Inferior parietal cortex (tissue), 1 donor: ENCODE data around the gene NTM.

Experiments
- DNase-seq: peaks from one replicate; pipeline ENCODE4 v3.0.0-alpha.2; 2016; ENCODE audit errors: extremely low spot score

NTM gene

DNA sequence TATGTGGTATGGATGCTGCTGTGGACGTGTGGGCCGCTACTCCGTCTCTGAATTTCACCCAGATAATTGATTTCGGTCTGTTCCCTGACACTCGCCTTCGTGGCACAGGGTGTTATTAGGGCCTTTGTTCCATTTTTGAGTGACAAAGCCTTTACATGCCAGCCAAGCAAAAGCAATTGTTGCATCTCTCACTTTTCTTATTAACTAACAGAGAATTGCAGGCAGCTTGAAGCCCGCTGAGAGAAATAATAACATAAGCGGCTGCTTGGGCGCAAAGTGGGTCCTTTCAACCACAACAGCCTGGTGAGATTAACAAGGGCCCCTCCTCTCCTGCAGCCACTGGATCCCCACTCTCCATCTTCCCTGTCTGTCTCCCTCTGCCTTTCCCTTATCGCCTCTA is 449.4 kb downstream of the NTM start:
- DNase-seq: no peak

DNA sequence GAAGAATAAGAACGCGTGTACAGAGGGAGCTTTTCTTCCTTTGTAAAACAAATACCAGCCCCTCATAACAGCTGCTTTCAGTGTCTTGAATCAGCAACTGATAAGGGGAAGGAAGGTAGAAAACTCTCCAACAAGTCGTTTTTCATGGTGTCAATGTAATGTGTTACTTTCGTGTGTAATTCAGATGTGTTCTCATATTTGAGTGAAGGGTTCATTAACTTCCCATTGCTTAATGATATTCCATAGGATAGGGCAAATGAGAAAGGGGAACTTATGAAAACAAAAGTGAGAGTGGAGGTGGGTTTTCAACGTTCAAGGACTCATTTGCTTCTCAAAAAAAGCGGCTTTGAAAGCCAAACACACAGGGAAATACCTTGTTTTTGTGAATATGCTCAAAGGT is 452.1 kb downstream of the NTM start:
- no peak for DNase-seq

DNA sequence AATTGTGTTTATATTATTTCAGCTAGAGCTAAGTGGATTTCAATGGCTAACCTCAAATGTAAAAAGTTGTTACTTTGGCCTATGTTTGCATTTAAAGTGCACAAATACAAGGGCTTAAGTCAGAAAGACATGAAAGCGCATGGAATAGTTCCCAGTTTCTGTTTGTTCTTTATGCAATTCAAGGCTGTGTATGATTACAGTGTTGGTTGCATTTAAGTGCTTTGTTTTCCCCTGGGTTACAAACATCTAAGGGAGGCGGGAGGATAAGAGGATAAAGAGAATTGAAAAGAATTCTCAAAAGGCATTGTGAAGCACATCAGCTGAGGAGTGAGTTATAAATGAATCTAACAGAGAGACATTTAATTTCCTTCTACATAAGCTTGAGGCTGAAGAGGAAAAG is 453.4 kb downstream of the NTM start:
- DNase-seq: no peak

DNA sequence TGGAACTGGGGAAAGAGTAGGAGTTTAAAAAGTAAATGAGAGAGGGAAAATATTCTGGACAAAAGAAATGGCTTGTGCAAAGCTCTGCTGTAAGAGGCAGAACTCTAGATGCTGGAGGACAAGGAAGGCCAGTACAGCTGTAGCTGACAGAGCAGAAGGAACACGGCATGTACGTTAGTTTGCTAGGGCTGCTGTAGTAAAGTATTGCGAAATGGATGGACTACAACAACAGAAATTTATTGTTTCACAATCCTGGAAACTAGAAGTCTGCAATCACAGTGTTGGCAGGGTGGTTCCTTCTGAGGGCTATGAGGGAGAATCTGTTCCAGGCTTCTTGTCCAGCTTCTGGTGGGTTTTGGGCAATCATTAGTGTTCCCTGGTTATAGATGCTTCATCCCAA is 454.4 kb downstream of the NTM start:
- DNase-seq: no peak

DNA sequence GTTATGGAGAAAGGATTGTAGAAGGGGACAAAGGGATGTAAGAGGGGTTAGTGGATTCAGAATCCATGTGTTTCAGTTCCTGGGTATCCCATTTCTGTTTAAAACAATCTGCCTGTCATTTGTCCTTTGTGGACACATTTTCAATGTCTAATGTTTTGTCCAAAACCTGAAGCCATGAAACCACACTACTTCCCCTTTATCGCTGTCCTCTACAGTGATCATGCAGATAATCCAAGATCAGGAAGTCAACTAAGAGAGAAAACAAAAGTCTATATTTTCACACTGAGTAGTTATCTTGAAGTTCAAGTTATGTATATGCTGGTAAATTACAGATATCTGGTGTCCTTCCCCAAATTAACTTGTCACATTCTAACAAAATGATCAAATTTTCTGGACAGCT is 457.0 kb downstream of the NTM start:
- no peak for DNase-seq

DNA sequence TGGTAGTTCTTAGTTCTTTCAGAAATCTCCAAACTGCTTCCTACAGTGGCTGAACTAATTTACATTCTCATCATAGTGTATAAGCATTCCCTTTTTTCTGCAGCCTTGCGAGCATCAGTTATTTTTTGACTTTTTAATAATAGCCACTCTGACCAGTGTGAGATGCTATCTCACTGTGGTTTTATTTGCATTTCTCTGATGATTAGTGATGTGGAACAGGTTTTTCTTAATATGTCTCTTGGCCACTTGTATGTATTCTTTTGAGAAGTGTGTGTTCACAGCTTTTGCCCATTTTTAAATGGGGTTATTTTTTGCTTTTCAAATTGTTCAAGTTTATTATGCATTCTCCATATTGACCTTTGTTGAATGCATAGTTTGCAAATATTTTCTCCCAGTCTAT is 459.3 kb downstream of the NTM start:
- no peak for DNase-seq

DNA sequence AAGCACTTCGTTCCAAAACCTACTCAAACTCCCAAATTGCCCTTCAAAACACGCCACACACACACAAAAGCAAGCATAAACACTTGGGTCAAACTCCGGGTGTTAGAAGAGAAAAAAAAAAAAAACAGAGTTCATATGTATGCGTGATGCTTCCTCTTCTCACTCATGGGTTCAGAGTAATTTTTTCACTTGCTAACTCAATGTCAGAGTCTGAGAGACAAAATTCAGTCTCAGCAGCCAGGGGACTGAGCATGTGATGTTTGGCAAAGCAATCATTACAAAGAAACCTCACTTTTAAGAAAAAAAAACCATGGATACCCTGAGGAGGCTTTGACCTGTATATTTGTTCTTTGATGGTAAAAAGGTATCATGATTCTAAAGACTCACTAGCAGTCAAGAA is 461.7 kb downstream of the NTM start:
- DNase-seq: no peak

DNA sequence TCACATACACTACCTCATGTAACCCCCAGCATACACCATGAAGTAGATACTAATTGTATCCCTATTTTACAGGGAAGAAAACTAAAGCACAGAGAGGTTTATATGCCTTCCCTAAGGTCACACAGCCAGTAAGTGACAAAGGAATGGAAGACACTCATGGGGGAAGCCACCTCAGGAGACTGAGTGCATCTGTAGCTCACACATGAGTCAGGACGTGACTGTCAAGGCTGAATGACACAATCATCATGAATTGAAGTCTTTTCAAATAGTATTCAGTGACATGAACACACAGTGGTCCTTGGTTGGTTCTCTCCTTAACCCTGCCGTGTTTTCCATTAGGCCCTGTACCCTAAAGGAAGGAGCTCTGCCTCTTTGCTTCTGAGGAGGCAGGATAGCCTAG is 463.0 kb downstream of the NTM start:
- no peak for DNase-seq

DNA sequence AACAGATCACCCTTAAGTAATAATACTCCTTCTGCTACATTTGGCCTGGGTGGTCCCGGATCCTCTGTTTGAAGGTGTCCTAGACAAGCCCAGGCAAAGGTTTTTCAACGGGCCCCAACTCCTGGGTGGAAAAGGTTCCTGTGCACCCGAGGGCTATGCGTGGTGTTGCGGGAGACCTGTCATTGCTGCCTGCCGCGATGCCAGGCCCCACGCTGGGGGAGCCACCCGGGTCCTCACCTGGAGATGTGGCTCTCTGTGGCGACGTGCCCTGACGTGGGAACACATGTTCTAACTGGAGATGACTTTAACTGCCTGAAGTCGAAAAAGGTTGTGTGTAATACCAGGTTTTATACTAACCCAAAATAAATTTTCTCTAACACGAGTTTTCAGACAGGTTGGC is 467.1 kb downstream of the NTM start:
- no peak for DNase-seq

DNA sequence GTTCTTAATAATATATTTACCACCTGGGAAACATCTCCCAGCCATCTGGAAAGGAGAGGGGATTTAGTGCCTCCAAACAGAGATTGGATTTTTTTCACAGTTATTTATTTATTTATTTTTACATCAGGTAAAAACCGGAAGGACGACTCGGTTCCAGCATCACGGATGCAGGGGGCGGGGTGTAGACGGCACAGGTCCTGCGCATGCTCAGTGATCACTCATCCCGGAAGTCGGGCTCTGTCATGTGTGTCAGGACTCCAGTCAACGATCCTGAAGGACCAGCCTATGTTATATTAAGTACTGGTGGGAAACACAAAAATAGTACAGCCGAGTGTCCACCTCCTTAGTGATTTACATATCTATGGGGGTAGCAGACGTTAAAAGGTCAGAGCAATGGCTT is 467.6 kb downstream of the NTM start:
- DNase-seq: no peak

DNA sequence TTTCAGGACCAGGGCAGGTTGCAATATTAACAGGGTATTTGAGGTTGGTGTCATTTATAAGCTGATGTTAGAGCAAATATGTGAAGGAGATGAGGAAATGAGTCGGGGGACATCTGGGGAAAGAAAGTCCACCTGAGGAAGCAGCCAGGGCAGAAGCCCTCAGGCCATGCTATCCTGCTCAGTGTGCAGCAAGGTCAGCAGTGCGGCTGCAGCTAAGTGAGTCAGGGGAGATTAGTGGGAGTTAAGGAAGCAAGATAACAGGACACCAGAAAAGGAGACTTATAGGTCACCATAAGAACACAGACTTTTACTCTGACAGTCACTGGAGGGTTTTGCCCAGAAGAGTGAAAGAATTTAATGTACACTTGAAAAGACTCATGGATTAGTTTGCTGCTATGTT is 468.9 kb downstream of the NTM start:
- DNase-seq: no peak

DNA sequence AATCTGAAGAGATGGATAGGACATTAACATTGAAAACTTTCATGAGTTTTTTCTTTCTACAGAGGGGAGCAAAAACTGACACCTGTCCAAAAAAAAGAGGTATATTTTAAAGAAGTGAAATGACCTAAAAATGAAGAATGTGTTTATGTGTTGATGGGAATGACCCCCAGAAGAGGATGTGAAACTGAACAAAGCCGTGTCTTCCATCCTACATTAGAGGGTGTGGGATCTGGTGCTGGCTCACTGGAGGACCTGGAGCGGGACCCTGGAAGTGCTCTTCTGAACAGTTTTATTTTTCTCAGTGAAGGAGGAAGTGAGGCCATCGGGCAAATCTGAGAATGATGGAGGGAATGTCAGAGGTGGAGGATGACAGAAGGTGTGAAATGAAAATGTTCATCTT is 470.1 kb downstream of the NTM start:
- DNase-seq: no peak

DNA sequence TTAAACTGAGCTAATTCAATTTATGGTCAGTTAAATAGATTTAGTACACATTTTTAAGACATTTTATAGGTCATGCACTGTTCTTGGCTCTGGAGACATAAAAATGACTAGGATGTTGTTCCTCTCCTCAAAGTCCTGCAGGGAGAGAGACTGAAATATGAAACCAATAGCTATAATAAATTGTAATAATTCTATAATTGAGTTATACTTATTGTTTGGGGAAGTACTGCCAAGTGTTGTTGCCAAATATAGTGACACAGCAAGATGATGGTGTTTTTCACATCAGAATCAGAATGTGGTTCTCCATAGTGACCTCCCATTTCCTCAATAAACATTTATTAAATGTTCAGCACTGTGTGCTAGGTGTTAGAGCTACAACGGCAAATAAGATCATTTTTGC is 470.6 kb downstream of the NTM start:
- DNase-seq: no peak

DNA sequence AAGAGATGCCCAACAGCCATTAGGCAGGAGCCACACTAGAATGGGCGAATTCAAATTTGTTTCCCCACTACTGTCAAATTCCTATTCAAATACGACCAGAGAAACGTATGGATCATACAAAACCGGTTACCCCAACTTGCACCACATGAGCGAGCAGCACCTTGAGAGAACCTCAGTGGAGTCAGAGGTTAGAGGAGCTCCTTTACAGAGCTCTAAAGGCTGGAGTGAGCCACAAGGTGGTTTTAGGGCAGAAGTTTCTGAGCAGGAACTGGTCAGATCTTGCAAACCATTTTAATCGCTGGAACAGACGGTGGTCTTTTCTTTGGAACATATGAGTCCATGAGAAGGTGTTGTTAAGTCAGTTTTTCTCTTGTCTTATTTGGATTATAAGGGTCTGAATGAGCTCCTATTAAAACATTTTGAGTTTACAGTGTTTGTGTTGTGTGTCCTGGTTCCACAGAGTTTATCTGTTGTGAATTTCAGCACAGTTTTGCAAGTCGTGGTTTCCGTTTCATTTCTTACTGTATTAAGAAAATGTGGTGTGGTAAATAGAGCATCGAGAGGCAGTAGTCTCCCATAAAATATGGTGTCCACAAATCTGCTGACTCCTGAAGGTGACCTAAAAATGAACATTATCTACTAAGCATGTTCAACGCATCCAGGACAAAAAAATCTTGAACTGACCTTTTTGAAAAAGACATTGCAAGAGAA is 471.7 kb downstream of the NTM start:
- no peak for DNase-seq

DNA sequence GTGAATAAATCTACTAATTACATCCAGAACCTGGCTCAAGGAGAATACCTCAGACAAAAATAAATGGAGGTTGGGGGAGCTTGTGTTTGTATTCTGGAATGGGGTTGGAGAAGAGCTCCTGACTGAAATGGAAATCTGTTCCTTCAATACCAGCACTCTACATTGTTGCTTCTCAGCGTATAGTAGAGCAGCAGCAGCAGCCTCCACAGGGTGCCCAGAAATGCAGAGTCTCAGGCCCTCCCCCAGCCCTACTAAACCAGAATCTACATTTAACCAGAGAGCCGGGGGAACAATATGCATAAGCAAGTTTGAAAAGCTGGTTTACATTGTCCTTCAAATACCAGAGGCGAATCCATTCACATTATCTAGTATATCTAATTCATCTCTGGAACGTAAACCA is 474.8 kb downstream of the NTM start:
- DNase-seq: no peak

DNA sequence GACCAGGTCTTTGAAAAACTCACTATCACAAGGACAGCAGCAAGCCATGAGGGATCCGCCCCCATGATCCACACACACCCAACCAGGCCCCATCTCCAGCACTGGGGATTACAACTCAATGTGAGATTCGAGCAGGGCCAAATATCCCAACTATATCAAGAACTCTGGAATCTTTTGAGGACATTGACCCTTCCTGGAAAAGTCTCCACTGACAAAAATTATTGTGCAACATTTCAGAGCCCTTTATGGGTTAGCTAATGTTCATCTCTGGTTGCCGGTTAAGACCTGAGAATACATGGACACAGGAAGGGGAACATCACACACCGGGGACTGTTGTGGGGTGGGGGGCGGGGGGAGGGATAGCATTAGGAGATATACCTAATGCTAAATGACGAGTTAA is 479.1 kb downstream of the NTM start:
- DNase-seq: no peak

DNA sequence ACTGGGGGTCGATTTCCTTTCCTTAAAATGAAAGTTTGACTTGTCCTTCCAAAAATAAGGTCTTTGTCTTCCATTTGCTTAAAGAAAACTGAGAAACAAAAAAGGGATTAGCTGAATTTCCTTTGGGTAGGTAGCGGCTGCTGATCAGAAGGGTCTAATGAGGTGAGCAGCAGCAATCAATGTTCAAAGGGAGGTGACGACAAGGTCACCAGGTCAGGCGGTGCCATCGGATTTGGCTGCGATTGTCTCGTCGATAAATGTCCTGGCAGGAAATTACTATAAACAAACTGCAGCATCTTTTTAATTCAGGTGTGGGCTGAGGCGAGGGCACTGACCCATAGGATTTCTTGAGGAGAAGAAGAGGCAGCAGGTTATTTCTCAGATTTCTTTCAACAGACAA is 480.1 kb downstream of the NTM start:
- DNase-seq: no peak

DNA sequence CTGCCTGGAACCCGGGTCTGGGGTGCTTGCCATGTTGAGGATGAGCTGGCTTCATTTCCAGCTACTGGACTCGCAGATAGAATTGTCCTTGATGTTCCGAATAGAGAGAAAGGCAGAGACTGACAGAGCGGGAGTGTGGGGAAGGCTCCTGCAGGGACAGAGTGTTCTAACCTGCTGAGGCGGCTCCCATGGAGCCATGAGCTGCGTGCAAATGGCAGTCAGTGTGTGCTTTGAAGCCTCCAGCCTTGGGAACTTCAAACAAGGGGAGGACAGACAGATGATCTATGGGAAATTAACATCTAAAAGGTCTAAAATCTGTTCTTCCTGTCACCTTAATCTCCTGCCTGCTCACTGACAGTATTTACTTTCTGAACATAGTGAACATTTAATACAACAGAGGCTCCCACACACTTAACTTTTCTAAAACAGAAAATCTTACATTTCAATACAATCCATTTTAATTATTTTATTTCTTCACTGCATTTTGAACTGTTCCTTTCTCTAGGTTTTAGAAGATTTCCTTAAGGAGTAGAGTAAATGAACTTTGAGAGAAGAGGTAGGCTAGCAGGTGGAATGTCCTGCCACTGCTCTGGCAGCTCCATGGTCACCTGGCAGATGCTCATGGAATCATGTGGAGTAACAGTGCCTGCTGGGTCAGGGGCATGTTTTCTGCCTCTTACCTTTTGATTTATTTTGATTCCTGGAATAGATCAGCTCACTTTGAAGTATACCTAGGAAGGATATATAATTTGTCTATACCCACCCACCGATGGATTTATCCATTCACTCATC is 481.7 kb downstream of the NTM start:
- DNase-seq: no peak

DNA sequence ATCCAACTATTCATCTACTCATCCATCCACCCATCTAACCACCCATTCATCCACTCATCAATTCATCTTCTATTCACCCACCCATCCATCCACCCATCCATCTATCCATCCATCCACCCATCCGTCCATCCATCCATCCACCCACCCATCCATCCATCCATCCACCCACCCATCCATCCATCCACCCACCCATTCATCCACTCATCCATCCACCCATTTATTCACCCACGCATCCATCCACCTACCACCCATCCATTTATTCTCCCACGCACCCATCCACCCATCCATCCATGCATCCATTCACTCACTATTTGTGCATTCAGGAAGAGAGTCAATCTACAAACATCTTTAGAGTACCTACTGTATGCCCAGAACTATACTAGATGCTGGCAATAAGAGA is 482.3 kb downstream of the NTM start:
- DNase-seq: no peak

DNA sequence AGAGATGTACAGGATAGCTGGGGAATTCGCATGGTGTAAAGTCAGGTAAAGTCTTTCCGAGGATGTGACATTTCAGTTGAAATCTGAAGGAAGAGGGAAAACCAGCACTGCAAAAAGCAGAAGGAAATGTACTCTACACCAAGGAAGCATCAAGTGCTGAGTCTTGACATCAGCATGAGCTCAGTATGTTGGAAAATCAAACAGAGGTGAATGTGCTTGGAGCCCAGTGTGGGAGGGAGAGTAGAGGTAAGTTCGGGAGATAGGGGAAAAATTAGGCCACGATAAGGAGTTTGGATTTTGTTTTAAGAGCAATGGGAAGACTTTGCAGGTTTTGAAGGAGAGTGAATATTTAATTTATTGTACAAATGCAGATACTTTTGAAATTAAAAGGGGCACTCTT is 484.0 kb downstream of the NTM start:
- no peak for DNase-seq

DNA sequence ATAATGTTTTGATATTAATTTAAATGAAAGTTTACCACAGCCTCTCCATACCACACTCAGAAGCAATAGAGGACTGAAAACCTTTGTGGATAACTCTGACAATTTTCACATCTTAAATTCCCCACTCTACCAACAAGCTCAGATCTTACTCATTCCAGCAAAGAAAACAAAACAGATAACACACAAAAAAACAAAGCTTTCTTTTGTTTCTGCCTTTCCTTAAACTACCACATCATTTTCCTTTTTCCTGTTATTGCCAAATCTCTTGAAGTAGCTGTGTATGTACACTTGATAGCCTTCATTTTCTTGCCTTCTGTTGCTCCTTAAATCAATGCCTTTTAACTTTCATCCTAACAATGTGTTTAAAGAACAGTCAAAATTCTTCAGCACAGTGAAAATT is 484.9 kb downstream of the NTM start:
- DNase-seq: no peak

DNA sequence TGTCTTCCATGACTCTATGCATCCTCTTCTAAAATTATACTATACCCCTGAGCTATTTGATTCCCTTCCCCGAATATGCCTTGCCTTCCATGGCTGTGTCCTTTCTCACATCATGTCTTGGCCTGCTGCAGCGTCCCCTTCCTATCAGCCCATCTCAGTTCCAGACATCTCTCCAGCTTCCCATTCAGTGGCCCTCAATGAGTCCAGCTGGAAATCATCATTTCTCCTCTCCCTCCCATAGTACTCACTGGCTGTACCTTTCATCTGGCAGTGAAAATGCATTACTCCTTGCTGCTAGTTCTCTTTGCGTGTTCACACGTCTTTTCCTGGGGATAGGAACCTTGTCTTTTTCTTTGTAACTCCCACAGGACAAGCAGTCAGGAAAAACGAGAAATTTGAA is 486.8 kb downstream of the NTM start:
- no peak for DNase-seq

DNA sequence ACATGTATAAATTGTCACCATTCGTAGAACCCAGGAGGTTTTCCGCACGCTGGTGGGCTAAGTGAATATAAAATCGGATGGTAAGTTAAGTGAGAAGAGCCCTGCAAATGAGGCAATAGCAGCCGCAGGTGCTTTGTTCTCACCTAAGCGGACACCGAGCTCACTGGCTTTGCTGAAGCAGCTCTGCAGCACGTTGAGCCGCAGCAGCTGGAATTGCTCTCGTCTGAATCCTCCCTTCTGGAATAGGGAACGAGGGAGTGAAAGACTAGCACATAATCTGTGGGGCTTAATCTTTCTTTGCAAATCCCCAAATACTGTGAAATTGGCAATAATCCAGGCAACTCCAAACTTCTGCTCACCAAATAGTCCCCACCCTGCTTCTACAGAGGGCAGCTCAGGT is 488.1 kb downstream of the NTM start:
- no peak for DNase-seq
